Measurements from ENCODE around the gene VPREB3.
A peak's percentile ranks its signal among the peaks of the same experiment; 100 is the strongest.

VPREB3 gene

DNA sequence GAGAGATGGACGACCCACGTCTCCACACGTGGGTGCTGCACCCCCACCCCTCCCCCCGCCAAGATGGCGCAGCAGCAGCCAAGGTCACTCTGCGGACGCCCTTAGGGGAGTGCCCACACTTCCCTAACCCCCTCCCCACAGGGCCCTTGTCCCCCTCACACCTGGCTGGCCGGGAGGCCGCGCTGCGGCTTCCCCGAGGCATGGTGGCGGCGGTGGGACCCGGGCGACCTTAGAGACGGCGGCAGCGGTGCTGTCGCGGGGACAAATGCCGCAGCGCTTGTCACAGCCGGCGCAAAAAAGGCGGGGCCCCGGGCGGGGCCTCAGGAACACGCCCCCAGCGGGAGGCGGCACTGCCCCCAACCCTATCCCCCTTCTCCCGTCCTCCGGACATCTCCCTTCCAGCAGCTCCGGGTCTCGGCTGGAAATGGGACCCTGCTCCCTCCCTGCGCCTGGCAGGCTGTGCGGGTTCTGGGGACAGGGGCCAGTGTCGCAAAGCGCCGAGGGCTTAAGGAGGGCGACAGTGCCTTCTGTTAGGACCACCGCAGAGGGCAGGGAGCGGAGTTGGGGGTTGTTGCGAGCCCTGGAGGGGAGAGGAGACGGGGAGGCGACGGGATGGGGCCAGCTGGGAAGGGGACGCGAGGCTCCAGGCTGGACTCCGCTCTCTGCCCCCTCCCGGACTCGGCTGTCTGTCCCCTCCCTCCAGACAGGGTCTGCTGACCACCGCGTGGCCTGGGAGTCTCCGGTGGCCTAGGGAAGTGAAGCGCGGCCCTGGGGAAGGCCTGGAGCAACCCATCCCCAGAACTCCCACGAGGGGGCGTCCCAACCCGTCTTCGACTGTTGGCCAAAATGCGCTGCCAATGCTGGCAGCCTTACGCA, 13.7 kb upstream of the VPREB3 start, which contains the start of gene CHCHD10:
CHCHD10 (minus strand) TSS at position 300 of the 876 bp plus-strand sequence; CDS start at position 202, 98 bp downstream.
- DNase-seq (ENCODE audit: low read depth in 3 of 3, low spot score in 1 of 3): peak in 2 of 3 donors; percentile 50 to 70

DNA sequence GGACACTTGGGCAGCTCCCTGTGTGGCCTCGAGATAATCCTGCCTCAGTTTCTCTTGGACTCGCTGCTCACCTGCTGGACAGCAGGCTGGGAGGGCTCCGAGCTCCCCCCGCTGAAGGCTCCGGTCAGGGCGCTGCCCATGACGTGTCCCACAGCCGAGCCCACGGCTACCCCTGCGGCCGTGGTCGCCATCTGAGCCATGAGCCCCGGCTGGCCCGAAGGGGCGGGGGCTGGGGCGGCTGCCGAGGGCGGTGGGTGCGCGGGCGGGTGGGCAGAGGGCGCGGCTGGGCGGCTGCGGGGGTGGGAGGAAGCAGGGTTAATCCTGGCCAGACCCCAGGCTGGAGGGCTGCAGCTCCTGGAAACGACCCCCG, 13.1 kb upstream of the VPREB3 start:
- no peak for DNase-seq (ENCODE audit: low read depth in 3 of 3, low spot score in 1 of 3)

DNA sequence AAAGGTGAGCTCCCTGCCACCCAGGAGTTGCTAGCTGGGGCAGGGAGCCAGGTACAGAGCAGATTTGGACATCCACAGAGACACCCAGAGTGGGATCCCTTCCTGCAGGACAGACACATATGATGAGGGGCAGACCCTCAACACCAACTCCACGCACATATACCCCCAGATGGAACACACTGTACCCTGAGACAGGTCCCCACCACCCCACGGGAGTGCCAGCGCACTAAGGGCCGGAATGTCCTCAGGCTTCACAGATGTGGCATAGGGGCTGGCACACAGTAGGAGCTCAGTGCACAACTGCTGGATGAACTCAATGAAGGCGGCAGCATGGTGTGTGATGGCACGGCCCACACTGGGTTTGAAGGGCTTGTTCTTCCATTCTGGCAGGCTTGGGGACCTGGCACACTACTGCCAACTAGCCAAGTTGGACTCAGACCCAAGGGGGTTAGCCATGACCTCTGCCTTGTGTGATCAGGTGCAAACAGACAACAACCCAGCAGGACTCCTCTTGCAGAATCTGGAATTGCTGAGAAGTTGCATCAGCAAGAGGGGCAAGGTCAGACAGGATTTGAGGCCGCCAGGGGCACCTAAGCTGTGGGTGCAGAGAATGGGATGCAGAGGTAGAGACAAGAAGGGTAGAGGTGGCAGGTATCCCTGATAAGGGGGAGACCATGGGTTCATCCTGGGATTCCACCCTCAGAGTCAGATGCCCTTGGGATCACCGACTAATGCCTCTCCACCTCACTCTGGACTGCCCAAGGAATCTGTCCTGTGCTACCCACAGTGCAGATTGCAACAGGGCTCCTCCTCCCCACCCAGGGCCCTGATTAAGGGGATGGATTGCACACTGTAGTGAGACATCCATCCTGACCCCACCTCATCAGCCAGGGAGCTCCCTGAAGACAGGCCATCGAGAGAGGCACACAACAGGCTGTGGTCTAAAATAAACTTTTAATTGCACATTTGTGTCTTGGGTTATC, 11.0 kb upstream of the VPREB3 start:
- DNase-seq (ENCODE audit: low read depth in 3 of 3, low spot score in 1 of 3): no peak

DNA sequence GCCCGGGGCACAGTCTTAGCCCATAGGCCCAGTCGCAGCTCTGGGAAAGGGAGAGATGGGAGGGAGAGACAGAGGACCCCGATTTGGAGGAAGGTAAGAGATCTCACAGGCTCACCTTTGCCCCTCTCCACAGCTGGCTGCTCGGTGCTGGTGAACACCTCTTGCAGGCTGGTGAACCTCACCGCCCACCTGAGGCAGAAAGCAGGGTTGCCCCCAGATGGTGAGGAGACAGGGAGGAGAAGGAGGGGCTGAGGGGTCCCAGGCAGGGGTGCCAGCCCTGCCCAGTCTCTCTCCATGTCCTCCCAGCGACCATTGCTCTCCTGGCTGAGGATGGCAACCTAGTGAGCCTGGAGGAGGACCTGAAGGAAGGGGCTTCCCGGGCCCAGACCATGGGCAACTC, 9.7 kb upstream of the VPREB3 start:
- DNase-seq (ENCODE audit: low read depth in 3 of 3, low spot score in 1 of 3): no peak

DNA sequence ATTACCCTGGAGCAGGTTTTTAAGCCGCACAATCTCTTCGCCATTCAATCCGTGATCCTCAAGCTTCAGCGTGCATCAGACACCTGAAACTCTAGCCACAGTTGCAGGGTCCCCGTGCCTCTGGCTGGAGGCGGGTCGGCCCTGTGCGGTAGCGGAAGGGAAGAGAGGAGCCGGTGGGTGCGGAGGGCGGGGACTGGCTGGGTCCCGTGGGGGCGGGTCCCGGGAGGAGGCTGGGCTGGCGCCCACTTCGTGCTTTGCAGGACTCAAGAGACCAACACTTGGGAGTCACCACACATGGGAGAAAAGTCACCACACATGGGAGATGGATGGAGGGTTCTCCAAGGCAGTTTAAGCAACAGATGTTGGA, 9.3 kb upstream of the VPREB3 start:
- peak in 1 of 3 donors; percentile 51 for DNase-seq (ENCODE audit: low read depth in 3 of 3, low spot score in 1 of 3)

DNA sequence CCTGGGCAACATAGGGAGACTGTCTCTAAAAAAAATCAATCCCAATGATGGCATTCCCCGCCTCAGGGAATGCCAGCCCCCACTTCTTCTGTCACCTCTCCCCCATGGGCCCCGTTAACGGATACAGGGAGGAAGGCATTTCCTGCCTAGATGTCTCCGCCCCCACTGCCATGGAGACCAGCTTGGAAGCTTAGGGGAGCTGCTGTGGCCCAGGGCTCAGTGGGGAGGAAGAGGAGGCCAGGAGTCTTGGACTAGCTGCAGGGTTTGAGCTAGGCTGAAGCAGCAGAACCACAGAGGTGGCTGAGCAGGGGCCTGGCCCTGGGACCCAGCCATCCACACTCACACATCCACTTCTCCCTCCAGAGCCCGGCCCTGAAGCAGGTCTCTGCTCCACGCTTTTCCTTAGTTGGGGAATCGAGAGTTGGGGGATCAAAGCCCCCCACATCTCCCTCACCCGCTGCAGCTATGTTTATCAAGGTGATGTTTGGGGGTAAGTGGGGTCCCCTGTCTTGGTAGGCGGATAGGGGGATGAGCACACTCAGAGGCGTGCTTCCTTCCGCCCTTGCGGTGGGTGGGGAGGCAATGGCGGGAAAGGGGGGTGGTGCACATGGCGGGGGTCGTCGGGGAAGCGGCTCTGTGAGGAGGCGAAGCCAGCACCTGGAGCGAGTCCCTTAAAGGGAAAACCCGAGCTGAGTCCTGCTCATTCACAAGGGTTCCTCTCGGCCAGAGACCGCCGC, 8.8 kb upstream of the VPREB3 start, which contains the start of gene C22orf15:
C22orf15 (plus strand) TSS at position 149 of the 737 bp plus-strand sequence; CDS start at position 466, 317 bp downstream.
- no peak for DNase-seq (ENCODE audit: low read depth in 3 of 3, low spot score in 1 of 3)

DNA sequence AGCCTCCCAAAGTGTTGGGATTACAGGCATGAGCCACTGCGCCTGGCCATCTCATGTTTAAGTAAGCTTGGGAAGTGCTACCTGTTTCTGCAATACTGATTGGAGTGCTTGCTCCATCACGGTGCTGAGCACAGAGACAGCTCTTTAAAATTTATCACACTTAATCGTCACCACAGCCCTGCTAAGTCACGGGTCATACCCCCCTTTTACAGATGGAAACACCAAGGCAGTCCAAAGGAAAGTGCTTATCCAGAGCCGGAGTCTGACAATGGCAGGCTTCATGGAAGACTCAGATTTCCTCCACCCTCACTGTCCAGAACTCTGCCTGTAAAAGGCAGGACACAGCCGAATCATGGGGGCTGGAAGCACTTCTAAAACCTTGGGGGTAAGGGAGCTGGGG, 5.8 kb upstream of the VPREB3 start:
- no peak for DNase-seq (ENCODE audit: low read depth in 3 of 3, low spot score in 1 of 3)

DNA sequence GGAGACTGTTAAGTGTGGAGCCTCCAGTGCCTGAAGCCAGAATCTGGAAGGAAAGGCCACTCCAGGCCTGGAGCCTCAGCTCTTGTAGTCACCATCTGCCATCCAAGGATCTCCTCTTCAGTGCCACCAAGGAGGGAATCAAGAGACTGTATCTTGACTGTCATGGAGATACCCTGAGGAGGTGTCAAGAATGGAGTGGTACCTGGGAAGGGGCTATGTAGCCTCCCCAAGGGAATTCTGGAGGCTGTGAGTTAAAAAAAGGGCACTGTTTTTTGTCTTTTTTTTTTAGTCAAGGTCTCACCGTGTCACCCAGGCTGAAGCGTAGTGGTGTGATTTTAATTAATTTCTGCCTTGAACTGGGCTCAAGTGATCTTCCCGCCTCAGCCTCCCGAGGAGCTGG, 5.3 kb upstream of the VPREB3 start:
- no peak for DNase-seq (ENCODE audit: low read depth in 3 of 3, low spot score in 1 of 3)

DNA sequence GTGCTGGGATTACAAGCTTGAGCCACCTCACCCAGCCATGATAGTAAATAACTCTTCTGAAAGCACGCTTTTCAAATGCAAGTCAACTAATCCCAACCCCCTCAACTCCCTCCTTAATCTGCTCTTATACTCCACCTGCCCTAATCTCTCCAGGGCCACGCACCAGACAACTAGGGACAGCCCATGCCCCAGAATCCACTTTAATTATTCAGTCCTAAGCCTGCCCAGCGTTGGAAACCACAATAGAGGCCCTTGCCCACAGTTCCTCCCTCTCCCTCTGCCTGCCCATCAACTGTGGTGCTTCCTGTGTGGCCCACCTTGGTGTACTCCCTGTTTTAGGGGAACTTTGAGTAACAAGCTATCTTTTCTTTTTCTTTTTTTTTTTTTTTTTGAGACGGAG, 2.7 kb upstream of the VPREB3 start:
- no peak for DNase-seq (ENCODE audit: low read depth in 3 of 3, low spot score in 1 of 3)

DNA sequence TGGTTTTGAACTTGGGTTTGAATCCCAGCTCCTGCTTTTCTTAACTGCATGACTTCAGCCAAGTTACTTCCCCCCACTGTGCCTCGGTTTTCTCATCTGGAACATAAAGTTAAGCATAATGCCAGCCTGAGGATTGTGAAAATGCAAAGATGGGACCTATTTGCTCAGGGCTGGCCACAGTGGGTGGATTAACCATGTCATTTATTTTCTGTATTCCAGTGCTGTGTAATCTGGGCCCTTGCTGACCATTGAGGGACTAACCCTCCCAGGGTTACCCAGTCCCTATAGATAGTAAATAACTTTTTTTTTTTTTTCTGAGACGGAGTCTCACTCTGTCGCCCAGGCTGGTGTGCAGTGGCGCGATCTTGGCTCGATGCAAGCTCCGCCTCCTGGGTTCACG, 1.5 kb upstream of the VPREB3 start:
- DNase-seq (ENCODE audit: low read depth in 3 of 3, low spot score in 1 of 3): no peak

DNA sequence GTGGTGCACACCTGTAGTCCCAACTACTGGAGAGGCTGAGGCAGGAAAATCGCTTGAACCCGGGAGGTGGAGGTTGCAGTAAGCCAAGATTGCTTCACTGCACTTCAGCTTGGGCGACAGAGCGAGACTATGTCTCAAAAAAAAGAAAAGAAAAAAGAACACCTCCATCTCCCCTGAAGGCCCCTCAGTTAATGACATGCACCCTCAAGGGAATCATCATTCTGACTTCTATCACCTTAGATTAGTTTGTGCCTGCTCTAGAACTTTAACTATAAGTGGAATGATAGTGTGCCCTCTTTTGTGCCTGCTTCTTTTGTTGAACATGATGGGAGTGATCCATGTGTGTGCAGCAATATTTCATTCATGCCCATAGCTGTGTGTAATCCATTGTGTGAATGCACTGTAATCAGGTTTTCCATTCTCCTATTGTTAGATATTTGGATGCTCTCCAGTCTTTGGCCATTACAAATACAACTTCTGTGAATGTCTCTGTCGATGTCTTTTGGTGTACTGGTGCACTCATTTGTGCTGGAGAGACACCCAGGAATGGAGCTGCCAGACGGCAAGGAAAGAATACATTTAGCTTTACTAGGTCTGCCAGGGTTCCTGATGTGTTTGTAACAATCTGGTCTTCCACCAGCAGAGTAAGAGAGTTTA, 883 bp upstream of the VPREB3 start:
- DNase-seq (ENCODE audit: low read depth in 3 of 3, low spot score in 1 of 3): no peak

DNA sequence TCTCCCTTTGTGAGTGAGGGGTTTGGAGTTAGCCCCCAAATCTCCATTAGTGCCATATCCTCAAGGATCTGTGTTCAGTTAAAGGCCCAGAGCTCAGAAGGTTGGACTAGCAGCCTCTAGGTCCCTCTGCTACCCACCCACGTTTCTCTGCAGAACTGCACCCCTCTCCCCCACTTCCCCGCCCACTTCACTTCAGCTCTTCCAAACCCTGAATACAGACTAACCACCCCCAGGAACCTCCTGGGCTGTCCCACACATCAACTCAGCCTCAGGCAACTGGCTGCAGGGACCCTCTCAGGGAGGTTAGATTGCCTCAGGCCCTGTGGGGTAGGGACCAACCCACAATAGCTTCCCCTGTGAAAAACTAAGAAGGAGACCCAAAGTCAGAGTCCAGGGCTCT, 840 bp downstream of the VPREB3 start:
- no peak for DNase-seq (ENCODE audit: low read depth in 3 of 3, low spot score in 1 of 3)

DNA sequence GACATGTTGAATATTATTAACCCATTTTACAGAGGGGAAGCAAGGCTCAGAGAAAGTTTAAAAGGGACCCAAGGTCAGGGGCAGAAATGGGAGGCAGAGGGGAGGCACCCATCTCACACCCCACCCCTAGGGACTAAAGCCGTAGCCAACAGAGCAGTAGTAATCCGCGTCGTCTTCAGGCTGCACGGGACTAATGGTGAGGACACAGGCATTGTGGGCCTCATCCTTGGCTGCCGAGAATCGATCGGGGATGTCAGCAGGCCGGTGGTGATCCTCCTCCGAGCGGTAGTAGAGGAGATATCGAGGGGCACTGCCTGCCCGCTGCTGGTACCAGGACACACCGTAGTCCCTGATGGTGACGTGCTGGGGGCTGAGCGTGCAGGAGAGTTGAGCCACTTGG, 1.5 kb downstream of the VPREB3 start:
- DNase-seq (ENCODE audit: low read depth in 3 of 3, low spot score in 1 of 3): no peak

DNA sequence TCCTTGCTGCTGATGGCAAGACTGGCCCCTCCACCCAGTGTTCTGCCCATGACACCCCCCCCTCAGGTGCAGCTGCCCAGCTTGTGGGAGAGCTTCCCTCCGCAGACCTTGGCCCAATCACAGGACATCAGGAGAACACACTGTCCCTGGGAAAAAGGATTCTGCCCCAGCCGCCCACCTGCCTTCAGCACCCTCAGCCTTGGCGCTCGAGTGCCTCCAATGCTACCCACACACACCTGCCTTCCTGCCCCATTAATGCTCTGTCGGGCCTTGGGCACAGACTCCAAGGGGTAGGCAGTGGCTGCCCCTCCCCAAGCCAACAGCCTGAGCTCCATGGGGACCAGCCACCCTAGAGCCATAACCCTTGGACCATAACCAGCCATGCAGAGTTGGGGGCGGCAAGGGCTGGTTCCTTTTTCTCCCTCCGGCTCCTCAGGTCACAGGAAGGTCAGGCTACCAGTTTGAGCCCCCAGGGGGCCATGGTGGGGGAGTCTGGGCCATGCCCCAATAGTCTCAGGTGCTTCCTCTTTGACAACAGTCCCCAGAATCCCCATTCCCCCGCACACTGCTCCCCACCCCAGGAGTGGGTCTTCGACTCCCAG, 2.0 kb downstream of the VPREB3 start:
- DNase-seq (ENCODE audit: low read depth in 3 of 3, low spot score in 1 of 3): no peak

DNA sequence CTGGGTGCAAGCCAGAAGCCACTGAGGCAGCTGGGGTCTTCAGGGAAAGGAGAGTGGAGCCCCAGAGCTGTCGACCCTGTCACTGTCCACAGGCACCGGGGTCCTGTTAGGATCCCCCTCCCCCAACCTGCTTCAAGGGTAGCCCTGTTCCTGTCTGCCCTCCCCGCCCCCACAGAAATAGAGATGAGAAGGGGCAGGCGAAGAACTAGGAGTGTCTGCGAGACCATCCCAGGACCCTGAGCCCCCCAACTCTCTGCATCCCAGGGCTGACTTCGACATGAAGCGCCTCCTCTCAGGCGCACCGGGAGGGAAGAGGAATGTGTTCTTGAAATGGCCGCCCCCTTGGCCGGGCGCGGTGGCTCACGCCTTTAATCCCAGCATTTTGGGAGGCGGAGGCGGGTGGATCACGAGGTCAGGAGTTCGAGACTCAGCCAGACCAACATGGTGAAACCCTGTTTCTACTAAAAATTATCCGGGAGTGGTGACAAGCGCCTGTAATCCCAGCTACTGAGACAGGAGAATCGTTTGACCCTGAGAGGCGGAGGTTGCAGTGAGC, 2.7 kb downstream of the VPREB3 start:
- no peak for DNase-seq (ENCODE audit: low read depth in 3 of 3, low spot score in 1 of 3)

DNA sequence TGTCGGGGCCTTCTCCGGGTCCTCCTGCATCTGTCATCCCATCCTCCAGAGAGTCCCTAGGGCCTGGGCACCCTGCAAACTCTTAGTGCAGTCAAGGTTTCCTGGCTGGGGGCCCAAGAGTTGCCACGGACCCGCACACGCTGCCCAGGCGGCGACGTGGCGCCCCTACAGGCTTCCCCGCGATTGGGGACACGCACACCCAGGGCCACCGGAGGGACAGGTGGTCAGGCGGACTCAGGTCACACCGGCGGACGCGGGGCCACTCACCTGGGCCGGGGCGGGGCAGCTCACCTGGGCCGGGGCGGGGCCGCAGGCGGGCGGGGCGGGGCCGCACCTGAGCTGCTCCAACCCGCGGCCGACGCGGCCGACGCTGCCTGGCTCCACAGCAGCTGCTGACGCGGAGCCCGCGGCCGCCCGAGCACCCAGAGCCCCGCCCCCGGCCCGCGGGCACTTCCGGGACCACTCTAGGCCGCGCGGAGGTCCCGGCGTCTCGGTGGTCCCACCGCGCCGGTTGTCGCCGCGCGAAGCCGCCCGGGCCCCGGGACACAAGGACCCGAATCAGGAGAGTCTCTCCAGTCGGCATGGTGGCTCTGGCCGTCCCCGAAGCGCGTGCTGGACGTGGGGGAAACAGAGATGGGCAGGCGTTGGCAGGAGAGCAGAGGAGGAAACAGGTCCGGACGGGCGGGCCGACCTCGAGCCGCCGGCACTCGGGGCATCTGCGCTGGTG, 3.3 kb downstream of the VPREB3 start, which contains the start of gene ZNF70:
ZNF70 (minus strand) TSS at position 399 of the 727 bp plus-strand sequence. CDS start 5,972 bp downstream, outside the sequence.
- peak; percentile 52 to 77 (median 75) for DNase-seq (ENCODE audit: low read depth in 3 of 3, low spot score in 1 of 3)

DNA sequence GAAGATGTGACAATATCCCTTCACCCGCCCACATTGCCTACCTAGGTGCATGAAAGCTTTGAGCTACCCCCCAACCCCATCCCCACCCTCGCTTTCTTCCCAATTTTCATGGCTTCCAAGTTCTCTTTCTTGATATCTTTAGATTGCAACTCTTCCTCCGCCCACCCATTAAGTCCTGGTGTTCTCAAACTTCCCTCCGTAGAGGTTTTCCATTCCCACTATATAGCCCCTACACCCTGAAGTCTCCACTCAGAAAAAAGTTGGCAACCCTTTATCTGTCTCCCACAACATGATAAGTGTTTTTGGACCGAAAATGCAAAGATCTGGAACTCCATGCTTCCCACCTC, 3.9 kb downstream of the VPREB3 start:
- DNase-seq (ENCODE audit: low read depth in 3 of 3, low spot score in 1 of 3): no peak

DNA sequence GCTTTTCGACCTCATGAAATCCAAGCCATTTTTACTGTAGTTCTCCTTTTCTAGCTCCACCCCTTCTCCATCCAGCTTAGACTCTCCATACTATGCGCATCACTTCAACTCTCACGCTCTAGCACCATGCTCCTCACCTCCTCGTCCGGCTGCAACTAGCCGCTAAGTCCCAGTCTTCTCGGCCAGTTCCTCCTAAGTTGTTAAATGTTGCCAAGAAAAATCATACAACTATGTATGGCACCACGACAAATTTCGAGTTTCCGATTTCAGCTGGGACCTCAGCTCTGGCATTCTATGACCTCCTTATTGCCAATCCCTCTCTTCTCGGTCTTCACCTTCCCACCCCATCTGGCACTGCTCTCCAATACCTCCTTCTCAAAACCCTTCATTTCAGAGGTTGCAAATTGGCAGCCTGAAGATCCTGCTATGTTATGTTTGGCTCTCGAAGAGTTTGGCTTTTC, 4.4 kb downstream of the VPREB3 start:
- no peak for DNase-seq (ENCODE audit: low read depth in 3 of 3, low spot score in 1 of 3)

DNA sequence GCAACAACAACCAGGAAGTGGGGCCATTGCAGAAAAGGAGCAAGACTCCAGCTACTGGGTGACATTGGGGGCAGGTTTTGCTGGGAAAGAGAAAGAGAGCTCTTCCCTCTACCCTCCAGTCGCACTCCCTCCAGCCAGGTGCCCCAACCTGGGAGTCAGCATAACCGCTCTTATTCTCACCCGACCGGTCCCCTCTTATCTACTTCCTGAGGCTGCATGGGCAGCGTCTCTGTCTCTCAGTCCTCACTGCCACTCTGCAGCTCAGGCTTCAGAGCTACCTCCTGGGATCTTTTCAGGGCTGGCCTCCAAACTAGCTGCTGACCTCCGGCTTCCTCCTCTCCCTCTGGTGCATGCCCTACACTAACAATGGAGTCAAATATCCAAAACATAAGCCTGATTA, 8.4 kb downstream of the VPREB3 start:
- DNase-seq (ENCODE audit: low read depth in 3 of 3, low spot score in 1 of 3): no peak
